NCI-H524 (cell line): ENCODE measurements around the gene BLVRA.

Experiments
- DNase-seq, 2 experiments: peaks; one replicate each; lab custom pipeline; 2025; lab: John Stamatoyannopoulos, UW

The BLVRA gene

GRCh38 chr7:43750016-43750887 is 8.2 kb upstream of the BLVRA start:
- DNase-seq = peak; percentile 22 to 81

- no peak for DNase-seq
Measured at GRCh38 chr7:43752411-43752810, 6.1 kb upstream of the BLVRA start.

GRCh38 chr7:43753271-43753810 is 5.1 kb upstream of the BLVRA start:
- no peak for DNase-seq

GRCh38 chr7:43753843-43754242 is 4.6 kb upstream of the BLVRA start:
- no peak for DNase-seq

GRCh38 chr7:43754596-43754995 is 3.9 kb upstream of the BLVRA start:
- no peak for DNase-seq

- DNase-seq = no peak
Measured at GRCh38 chr7:43756368-43757072, 2.0 kb upstream of the BLVRA start.

- no peak for DNase-seq
Measured at GRCh38 chr7:43757073-43757720, 1.3 kb upstream of the BLVRA start.

GRCh38 chr7:43758822-43759683 is 573 bp downstream of the BLVRA start:
- peak in 1 of 2 experiments; percentile 36 for DNase-seq

GRCh38 chr7:43760861-43761260 is 2.4 kb downstream of the BLVRA start:
- DNase-seq = no peak

GRCh38 chr7:43761382-43761781 is 2.9 kb downstream of the BLVRA start:
- DNase-seq = no peak

- no peak for DNase-seq
Measured at GRCh38 chr7:43761938-43762692, 3.6 kb downstream of the BLVRA start.

- DNase-seq = no peak
Measured at GRCh38 chr7:43763183-43763582, 4.7 kb downstream of the BLVRA start.

GRCh38 chr7:43764039-43764761 is 5.7 kb downstream of the BLVRA start:
- no peak for DNase-seq

GRCh38 chr7:43764807-43765491 is 6.5 kb downstream of the BLVRA start:
- no peak for DNase-seq

- no peak for DNase-seq
Measured at GRCh38 chr7:43766564-43766963, 8.1 kb downstream of the BLVRA start.

GRCh38 chr7:43767311-43767710 is 8.8 kb downstream of the BLVRA start:
- no peak for DNase-seq

- no peak for DNase-seq
Measured at GRCh38 chr7:43768201-43768886, 9.9 kb downstream of the BLVRA start.

- no peak for DNase-seq
Measured at GRCh38 chr7:43768887-43769272, 10.4 kb downstream of the BLVRA start.

- no peak for DNase-seq
Measured at GRCh38 chr7:43769281-43769680, 10.8 kb downstream of the BLVRA start.
